Measurements from ENCODE around the gene STAT5A.
A peak's percentile ranks its signal among the peaks of the same experiment; 100 is the strongest.

STAT5A gene

DNA sequence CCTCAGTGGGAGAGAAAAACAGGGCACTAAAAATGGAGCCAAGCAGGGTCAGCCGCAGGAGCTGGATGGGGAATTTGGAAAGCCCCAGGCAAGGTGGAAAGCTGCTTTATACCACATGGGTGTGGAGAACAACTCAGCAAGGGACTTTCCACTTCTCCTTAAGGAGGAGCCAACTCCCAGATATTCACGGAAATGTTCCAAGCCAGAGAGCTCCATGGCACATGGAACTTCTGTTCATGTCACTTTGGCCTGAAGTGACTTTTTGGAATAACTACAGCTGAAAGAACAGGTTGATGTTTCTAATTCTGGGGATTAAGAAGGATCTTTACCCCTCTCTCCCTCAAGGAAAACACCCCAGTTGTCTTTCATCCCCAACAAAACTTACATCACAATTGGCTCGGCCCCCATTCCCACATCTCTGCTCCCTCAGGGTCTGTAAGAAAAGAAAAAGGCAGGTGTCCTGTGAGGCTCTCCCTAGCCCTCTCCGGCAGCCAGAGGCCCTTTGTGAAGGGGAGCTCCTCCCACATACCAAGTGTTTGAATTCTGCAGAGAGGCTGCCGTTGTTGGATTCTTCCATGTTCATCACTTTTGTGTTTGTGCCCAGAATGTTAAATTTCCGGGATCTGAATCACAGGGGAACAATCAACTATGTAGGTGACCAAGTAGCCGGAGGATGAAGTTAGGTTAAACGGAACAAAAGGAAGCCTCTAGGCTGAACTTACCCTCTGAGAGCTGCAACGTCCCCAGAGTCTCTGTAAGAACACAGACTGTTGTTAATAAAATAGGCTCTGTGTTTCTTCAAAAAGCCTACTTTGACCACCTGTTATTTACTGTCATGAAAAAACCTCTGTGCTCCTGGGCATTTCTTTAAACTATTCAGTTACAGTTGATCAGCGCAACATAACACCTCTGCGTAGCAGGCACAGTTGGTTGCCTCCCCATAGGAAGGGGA lies 41.0 kb downstream of the STAT5A start:
- no peak for TF ChIP-seq POLR2A (IDR thresholded peaks at IDR 0.05; ENCODE audit: low read depth, low read length)
- FAIRE-seq = peak; percentile 45
- peak; percentile 55 for DNase-seq (ENCODE audit: insufficient read length, low spot score)

GRCh38 chr17:42333053-42333452 lies 44.8 kb downstream of the STAT5A start:
- no peak for DNase-seq (ENCODE audit: insufficient read length, low spot score)
- FAIRE-seq = no peak
- TF ChIP-seq POLR2A (IDR thresholded peaks at IDR 0.05; ENCODE audit: low read depth, low read length) = no peak

- TF ChIP-seq POLR2A (IDR thresholded peaks at IDR 0.05; ENCODE audit: low read depth, low read length) = no peak
- DNase-seq (ENCODE audit: insufficient read length, low spot score) = no peak
- FAIRE-seq = no peak
Observed at GRCh38 chr17:42334677-42335076, 46.4 kb downstream of the STAT5A start.

DNA sequence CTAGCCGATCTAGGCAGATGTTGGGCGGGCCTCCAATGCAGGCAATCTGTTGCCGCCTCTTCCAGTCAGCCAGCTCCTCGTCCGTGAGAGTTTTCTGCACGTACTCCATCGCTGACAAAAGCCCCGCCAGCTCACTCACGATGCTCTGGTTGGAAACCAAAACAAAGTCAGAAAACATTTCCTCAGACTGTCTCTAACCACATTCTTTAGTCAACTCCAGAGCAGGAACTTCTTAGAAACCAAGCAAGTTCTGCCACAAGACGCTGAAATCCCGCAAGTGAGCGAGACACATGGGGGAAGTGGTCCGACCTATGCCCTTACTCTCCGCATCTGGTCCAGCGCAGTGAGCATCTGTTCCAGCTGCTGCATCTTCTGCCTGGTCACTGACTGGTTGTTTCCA lies 49.1 kb downstream of the STAT5A start:
- no peak for TF ChIP-seq POLR2A (IDR thresholded peaks at IDR 0.05; ENCODE audit: low read depth, low read length)
- DNase-seq (ENCODE audit: insufficient read length, low spot score) = no peak
- FAIRE-seq = no peak

DNA sequence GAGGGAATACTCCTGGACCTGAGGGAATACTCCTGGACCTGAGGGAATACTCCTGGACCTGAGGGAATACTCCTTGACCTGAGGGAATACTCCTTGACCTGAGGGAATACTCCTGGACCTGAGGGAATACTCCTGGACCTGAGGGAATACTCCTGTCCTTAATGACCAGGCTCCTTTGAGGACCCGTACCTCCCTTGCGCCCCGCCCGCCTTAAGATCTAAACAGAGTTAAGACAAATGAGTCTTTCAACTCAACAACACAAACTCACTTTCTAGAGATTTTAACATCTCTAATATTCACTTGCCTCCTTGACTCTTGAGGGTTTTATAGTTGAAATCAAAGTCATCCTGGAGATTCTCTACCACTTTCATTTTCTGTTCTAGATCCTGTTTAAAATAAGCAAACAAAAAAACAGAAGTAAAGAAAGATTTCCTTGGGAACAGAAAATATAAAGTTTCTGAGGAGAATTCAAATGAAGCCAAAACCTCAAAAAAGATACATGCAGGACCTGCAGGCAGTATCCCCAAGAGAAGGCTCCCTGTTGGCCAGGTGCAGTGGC lies 50.2 kb downstream of the STAT5A start:
- FAIRE-seq (no peak), DNase-seq (ENCODE audit: insufficient read length, low spot score) (no peak)
- TF ChIP-seq POLR2A (IDR thresholded peaks at IDR 0.05; ENCODE audit: low read depth, low read length) = no peak

- no peak for FAIRE-seq
- TF ChIP-seq POLR2A (IDR thresholded peaks at IDR 0.05; ENCODE audit: low read depth, low read length) = no peak
Observed at GRCh38 chr17:42339221-42339620, 50.9 kb downstream of the STAT5A start.

GRCh38 chr17:42340691-42341127 lies 52.4 kb downstream of the STAT5A start:
- FAIRE-seq (no peak), DNase-seq (ENCODE audit: insufficient read length, low spot score) (no peak)
- TF ChIP-seq POLR2A (IDR thresholded peaks at IDR 0.05; ENCODE audit: low read depth, low read length) = no peak

More at GRCh38 chr17:42339221-42339620, 50.9 kb downstream of the STAT5A start:
- DNase-seq (ENCODE audit: insufficient read length, low spot score) = no peak

DNA sequence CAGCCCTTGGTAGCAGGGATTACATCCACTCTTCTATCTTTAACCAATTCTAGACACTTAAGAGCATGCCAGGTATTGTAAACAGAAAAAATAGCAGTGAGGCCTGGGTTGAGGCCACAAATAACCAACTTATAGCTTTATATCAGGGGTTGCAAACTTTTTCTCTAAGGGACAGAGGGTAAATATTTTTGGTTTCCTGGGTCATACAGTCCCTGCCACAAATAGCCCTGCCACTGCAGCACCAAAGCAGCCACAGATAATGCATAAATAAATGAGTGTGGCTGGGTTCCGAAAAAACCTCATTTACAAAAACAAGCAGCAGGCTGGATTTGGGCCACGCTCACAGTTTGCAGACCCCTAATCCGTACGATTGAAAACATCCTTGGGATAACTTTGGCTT lies 53.3 kb downstream of the STAT5A start:
- FAIRE-seq (no peak), DNase-seq (ENCODE audit: insufficient read length, low spot score) (no peak)
- TF ChIP-seq POLR2A (IDR thresholded peaks at IDR 0.05; ENCODE audit: low read depth, low read length) = no peak

- FAIRE-seq (no peak), DNase-seq (ENCODE audit: insufficient read length, low spot score) (no peak)
- no peak for TF ChIP-seq POLR2A (IDR thresholded peaks at IDR 0.05; ENCODE audit: low read depth, low read length)
Observed at GRCh38 chr17:42342242-42343008, 54.1 kb downstream of the STAT5A start.

DNA sequence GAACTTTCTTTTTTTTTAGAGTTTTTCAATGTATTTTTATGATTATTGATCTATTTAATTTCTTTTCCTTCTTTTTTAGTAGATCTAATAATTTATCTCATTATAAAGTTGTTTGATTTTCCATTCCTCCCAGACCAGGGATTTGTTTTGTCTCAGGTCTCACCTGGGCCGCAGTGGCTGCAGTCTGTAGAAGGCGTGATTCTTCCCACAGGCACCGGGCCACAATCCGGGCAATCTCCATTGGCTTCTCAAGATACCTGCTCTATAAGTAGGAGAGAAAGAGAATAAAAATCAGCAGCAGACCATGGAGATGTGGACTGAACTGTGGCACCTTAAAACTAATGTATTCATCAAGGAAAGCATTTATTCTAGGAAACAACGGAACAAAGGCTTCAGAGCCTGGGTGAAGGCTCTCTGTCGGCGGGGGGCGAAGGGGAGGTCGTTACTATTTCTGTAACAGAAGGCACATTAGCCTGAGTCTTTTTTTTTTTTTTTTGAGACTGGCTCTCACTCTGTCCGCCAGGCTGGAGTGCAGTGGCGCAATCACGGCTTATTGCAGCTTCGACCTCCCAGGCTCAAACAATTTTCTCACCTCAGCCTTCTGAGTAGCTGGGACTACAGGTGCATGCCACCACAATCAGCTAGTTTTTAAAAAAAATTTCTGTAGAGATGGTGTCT lies 57.2 kb downstream of the STAT5A start:
- no peak for TF ChIP-seq POLR2A (IDR thresholded peaks at IDR 0.05; ENCODE audit: low read depth, low read length)
- no peak for FAIRE-seq

DNA sequence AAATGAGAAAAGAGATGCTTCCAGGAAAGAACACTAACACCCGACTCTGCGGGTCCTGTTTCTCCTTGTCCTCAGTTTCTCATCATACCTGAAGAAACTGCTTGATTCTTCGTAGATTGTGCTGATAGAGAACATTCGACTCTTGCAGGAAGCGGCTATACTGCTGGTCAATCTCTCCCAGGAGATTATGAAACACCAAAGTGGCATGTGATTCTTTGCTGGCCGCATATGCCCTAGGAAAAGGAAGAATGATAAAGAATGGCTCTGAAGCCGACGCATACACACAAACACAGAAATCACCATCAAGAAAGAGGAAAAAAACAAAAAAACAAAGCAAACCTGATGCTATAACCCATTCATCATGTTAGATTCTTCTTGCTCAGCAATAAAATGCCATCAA lies 58.2 kb downstream of the STAT5A start:
- no peak for DNase-seq (ENCODE audit: insufficient read length, low spot score)
- TF ChIP-seq POLR2A (IDR thresholded peaks at IDR 0.05; ENCODE audit: low read depth, low read length) = no peak
- FAIRE-seq = no peak

More for the DNA sequence above, 57.2 kb downstream of the STAT5A start:
- no peak for DNase-seq (ENCODE audit: insufficient read length, low spot score)

GRCh38 chr17:42347198-42347597 lies 58.9 kb downstream of the STAT5A start:
- FAIRE-seq = no peak
- no peak for DNase-seq (ENCODE audit: insufficient read length, low spot score)

DNA sequence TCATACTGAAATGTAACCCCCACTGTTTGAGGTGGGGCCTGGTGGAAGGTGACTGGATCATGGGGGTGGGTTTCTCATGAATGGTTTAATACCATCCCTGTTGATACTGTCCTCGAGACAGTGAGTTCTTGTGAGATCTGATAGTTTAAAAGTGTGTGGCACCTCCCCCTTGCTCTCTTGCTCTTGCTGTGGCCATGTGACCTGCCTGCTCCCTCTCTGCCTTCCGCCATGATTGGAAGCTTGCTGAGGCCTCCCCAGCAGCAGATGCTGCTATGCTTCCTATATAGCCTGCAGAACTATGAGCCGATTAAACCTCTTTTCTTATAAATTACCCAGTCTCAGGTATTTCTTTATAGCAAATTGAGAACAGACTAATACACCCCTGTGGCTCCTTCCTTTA lies 59.3 kb downstream of the STAT5A start:
- TF ChIP-seq POLR2A (IDR thresholded peaks at IDR 0.05; ENCODE audit: low read depth, low read length) = no peak
- DNase-seq (ENCODE audit: insufficient read length, low spot score) (no peak), FAIRE-seq (no peak)

More at GRCh38 chr17:42347198-42347597, 58.9 kb downstream of the STAT5A start:
- TF ChIP-seq POLR2A (IDR thresholded peaks at IDR 0.05; ENCODE audit: low read depth, low read length) = no peak

Measured in H54 (cell line).